Activated naive CD8-positive, alpha-beta T cell treated with anti-CD3 and anti-CD28 coated beads for 36 hours (primary cell): ENCODE measurements around the gene DACT3. TPM values are rescaled to one million over a fixed set of nuclear protein-coding genes. Genes with fewer than 3 reads are reported as not detected.

ENCODE experiments used
- DNase-seq: peaks from one replicate; pipeline ENCODE4 v3.0.0; 2021
- H3K27ac Mint-ChIP-seq: one replicate; pipeline ENCODE4 v1.8.0; 2022; ENCODE audit warnings: mild to moderate bottlenecking, moderate library complexity, mixed read lengths
- H3K27me3 Mint-ChIP-seq: one replicate; pipeline ENCODE4 v1.8.0; 2022; ENCODE audit warnings: mild to moderate bottlenecking, mixed read lengths
- H3K36me3 Mint-ChIP-seq: one replicate; pipeline ENCODE4 v1.8.0; 2021; ENCODE audit warnings: mild to moderate bottlenecking, mixed read lengths
- H3K4me1 Mint-ChIP-seq: one replicate; pipeline ENCODE4 v1.8.0; 2021; ENCODE audit warnings: mixed read lengths
- H3K4me3 Mint-ChIP-seq: one replicate; pipeline ENCODE4 v1.8.0; 2022; ENCODE audit warnings: mild to moderate bottlenecking, moderate library complexity, mixed read lengths
- H3K9me3 Mint-ChIP-seq: one replicate; pipeline ENCODE4 v1.8.0; 2022; ENCODE audit warnings: mixed read lengths
- total RNA-seq, 2 experiments: library from RNA; stranded (reverse); gene quantifications; one replicate each; pipeline ENCODE4 v1.2.3, GENCODE V29; 2021

DACT3 gene
- total RNA-seq, 2 experiments from 2014 or later: 3.7 to 3.9 TPM

GRCh38 chr19:46604781-46605355, 56.1 kb downstream of the DACT3 start:
- Mint-ChIP-seq H3K27me3 (no peaks in the 10 kb centered on the region), H3K4me1 (peaks cover 45% of the 10 kb centered on the region), H3K9me3 (peaks cover 3% of the 10 kb centered on the region), H3K27ac (no peak overlapping the region), H3K36me3 (peaks cover 48% of the 10 kb centered on the region), H3K4me3 (peak overlapping the region; percentile 96)
- no peak for DNase-seq

GRCh38 chr19:46603752-46604231, 57.2 kb downstream of the DACT3 start:
- peaks cover 6% of the 10 kb centered on the region for H3K9me3 Mint-ChIP-seq

GRCh38 chr19:46603195-46603637, 57.8 kb downstream of the DACT3 start:
- DNase-seq: no peak

More at GRCh38 chr19:46603752-46604231, 57.2 kb downstream of the DACT3 start:
- H3K27ac Mint-ChIP-seq: peak overlapping the region; percentile 100
- H3K27me3 Mint-ChIP-seq: no peaks in the 10 kb centered on the region
- H3K4me1 Mint-ChIP-seq: peaks cover 37% of the 10 kb centered on the region
- H3K36me3 Mint-ChIP-seq: peaks cover 40% of the 10 kb centered on the region
- no peak for DNase-seq
- H3K4me3 Mint-ChIP-seq: peak overlapping the region; percentile 96

GRCh38 chr19:46602392-46603194, 58.4 kb downstream of the DACT3 start:
- Mint-ChIP-seq H3K4me1 (peaks cover 32% of the 10 kb centered on the region), H3K27ac (peak overlapping the region; percentile 100), H3K4me3 (peak overlapping the region; percentile 96), H3K27me3 (no peaks in the 10 kb centered on the region), H3K36me3 (peaks cover 36% of the 10 kb centered on the region), H3K9me3 (peaks cover 11% of the 10 kb centered on the region)
- peak; percentile 79 for DNase-seq

More at GRCh38 chr19:46603195-46603637, 57.8 kb downstream of the DACT3 start:
- peaks cover 37% of the 10 kb centered on the region for H3K4me1 Mint-ChIP-seq
- H3K27me3 Mint-ChIP-seq: no peaks in the 10 kb centered on the region
- peak overlapping the region; percentile 100 for H3K27ac Mint-ChIP-seq
- H3K4me3 Mint-ChIP-seq: peak overlapping the region; percentile 96
- H3K9me3 Mint-ChIP-seq: peaks cover 9% of the 10 kb centered on the region
- peaks cover 41% of the 10 kb centered on the region for H3K36me3 Mint-ChIP-seq

- peak within 1 kb of the TSS; percentile 100 for H3K27ac Mint-ChIP-seq
- H3K9me3 Mint-ChIP-seq: peaks cover 11% of the 10 kb centered on the region
- peaks cover 30% of the 10 kb centered on the region for H3K4me1 Mint-ChIP-seq
- H3K36me3 Mint-ChIP-seq: peaks cover 34% of the 10 kb centered on the region
- DNase-seq: no peak
- H3K4me3 Mint-ChIP-seq: peak within 1 kb of the TSS; percentile 96
- no peaks in the 10 kb centered on the region for H3K27me3 Mint-ChIP-seq
These were observed 59.4 kb downstream of the DACT3 start, which contains the start of gene CALM3 for GRCh38 chr19:46601318-46602224. Gene CALM3 (plus strand): TSS chr19:46601330. CDS start chr19:46601435, 105 bp downstream.

- DNase-seq: peak; percentile 97
- Mint-ChIP-seq H3K27me3 (no peaks in the 10 kb centered on the region), H3K4me3 (peak overlapping the region; percentile 96), H3K36me3 (peaks cover 28% of the 10 kb centered on the region), H3K4me1 (peaks cover 23% of the 10 kb centered on the region), H3K9me3 (peaks cover 11% of the 10 kb centered on the region), H3K27ac (peak overlapping the region; percentile 100)
These were observed 60.3 kb downstream of the DACT3 start for GRCh38 chr19:46600384-46601317.

- Mint-ChIP-seq H3K27ac (peak overlapping the region; percentile 100), H3K9me3 (peaks cover 11% of the 10 kb centered on the region), H3K4me3 (peak overlapping the region; percentile 96)
These were observed 61.1 kb downstream of the DACT3 start for GRCh38 chr19:46599716-46600373.

GRCh38 chr19:46598372-46598917, 62.5 kb downstream of the DACT3 start:
- peaks cover 11% of the 10 kb centered on the region for H3K9me3 Mint-ChIP-seq
- H3K4me1 Mint-ChIP-seq: peaks cover 17% of the 10 kb centered on the region
- H3K36me3 Mint-ChIP-seq: peaks cover 25% of the 10 kb centered on the region
- no peak overlapping the region for H3K4me3 Mint-ChIP-seq
- no peak overlapping the region for H3K27ac Mint-ChIP-seq
- DNase-seq: no peak
- no peaks in the 10 kb centered on the region for H3K27me3 Mint-ChIP-seq

More at GRCh38 chr19:46599716-46600373, 61.1 kb downstream of the DACT3 start:
- Mint-ChIP-seq H3K4me1 (peaks cover 22% of the 10 kb centered on the region), H3K36me3 (peaks cover 27% of the 10 kb centered on the region), H3K27me3 (no peaks in the 10 kb centered on the region)
- no peak for DNase-seq

Other genes with a start within 250 kb of the DACT3 start
- gene CCDC8, start 247.6 kb downstream of the DACT3 start, total RNA-seq: under 1 TPM; 0.08 TPM
- not detected for gene PNMA8C, start 232.2 kb downstream of the DACT3 start, total RNA-seq
- 1 to 10 TPM; 6.0 to 6.3 TPM for gene PNMA8A, start 189.6 kb downstream of the DACT3 start, total RNA-seq
- under 1 TPM; 0.21 to 0.26 TPM for gene PNMA8B, start 165.3 kb downstream of the DACT3 start, total RNA-seq
- gene CALM3, start 59.9 kb downstream of the DACT3 start, total RNA-seq: 100 to 1,000 TPM; 567 TPM
- gene PTGIR, start 36.1 kb downstream of the DACT3 start, total RNA-seq: 10 to 100 TPM; 43.9 to 46.7 TPM
- 10 to 100 TPM; 20.4 to 21.3 TPM for gene GNG8, start 25.0 kb downstream of the DACT3 start, total RNA-seq
- gene PRKD2, start 55.9 kb upstream of the DACT3 start, total RNA-seq: 10 to 100 TPM; 68.6 to 76.2 TPM
- gene FKRP, start 84.9 kb upstream of the DACT3 start, total RNA-seq: 10 to 100 TPM; 17.3 to 18.8 TPM
- 10 to 100 TPM; 54.9 to 57.9 TPM for gene STRN4, start 85.3 kb upstream of the DACT3 start, total RNA-seq
- 100 to 1,000 TPM; 299 to 309 TPM for gene SLC1A5, start 127.4 kb upstream of the DACT3 start, total RNA-seq
- 100 to 1,000 TPM; 112 to 114 TPM for gene AP2S1, start 189.7 kb upstream of the DACT3 start, total RNA-seq
- gene ARHGAP35, start 199.8 kb upstream of the DACT3 start, total RNA-seq: 10 to 100 TPM; 13.6 to 13.7 TPM